NCI-H345 (cell line): ENCODE measurements around the gene LDLRAD4.

Experiments used
- DNase-seq: peaks from one replicate; lab custom pipeline; 2025; lab: John Stamatoyannopoulos, UW

The LDLRAD4 gene

DNA sequence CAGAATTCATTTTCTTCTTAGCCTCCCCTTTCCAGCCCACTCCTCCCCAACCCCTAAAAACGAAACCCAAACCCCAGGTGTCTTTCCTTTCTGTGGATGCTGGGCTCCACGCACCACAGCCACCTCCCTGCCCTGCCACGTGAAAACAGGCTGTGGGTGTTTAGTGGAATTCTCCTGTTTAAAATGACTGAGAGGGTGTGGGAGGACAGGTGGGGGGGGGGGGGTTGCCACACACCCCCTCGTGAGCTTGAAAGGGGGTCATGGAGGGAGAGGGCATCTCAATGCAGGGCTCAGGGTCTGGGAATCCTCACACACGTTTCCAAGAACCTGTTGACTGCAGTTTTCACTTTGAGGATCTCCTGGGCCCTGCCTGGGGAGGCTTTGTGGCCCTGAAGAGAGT, 397.5 kb downstream of the LDLRAD4 start:
- DNase-seq: no peak

DNA sequence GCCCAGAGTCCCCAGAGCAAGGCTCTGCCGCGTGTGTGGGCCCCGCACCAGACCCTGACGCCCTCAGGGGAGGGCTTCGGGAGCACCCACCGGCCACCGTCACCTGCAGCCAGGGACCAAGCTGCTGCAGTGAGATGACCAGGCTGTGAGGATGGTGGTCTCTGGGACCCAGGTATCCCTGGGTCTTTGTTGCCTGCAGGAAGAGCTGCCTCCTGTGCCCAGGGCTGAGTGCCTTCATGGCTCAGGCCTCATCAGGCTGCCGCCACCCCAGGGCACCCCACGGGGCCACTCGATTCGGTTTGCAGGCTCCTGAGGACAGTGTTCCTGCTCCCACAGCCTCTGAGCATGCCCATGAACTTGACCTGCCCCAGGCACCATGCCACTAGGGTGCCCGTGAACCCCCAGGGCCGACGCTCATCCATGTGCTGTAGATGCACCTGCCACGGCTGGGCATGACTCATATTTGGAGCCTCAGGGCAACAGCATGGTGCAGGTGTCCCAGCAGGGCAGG, 398.0 kb downstream of the LDLRAD4 start:
- peak; percentile 56 for DNase-seq

DNA sequence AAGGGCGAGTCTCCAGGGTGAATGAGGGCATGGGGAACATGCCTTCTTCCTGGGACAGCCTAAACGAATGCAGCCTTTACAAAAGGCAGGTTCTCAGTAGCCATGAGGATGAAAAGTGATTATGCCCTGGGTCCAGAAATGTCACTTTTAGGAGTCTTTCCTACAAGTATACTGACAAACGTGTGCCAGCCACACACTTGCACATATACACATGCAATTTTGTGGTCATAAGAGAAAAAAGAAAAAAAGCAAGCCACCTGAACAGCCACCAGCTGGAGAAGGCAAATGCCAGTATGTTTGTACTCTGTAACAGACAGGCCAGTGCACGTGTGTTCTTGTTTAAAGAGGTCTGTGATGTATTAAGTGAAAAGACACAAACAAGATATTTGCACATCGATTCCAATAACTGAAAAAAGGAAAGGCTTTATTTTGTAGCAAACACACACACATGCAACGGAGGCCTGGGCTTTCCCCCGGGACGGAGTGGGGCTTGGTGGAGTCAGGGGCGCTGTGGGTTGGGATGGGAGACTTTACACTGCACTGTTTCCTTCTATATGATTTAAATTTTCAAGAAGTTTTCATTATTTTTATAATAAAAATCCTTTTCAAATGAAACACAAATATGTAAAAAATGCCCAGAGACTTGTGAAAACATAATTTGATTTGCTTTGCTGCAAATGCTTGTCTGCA, 399.4 kb downstream of the LDLRAD4 start:
- DNase-seq: no peak

DNA sequence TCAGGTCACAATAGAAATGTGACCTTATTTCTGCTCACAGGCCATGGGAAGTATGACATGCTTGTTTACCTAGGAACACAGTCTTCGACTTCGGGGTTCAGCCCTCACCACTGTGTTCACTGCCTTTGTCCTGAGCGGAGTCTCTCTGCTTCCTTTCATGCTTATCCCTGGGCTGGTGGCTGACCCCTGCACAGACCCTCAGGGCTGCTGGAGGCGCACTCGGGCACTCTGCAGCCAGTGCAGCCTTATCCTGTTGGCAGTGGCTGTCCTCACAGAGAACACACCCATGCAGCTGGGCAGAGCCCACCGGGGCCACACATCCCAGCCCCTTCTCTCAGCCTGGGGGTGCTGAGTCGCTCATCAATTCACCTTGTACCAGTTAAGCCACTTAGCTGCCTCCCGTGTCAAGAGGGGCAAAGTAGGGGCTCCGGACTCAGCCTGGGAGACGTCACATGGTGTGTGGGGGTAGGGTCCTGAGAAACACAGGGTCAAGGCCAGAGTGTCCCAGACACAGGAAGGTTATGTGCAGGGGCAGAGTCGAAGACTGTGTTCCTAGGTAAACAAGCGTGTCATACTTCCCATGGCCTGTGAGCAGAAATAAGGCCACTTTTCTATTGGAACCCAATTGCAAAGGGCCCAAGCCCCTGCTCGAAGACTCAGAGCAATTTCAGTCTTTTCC, 400.3 kb downstream of the LDLRAD4 start:
- no peak for DNase-seq

DNA sequence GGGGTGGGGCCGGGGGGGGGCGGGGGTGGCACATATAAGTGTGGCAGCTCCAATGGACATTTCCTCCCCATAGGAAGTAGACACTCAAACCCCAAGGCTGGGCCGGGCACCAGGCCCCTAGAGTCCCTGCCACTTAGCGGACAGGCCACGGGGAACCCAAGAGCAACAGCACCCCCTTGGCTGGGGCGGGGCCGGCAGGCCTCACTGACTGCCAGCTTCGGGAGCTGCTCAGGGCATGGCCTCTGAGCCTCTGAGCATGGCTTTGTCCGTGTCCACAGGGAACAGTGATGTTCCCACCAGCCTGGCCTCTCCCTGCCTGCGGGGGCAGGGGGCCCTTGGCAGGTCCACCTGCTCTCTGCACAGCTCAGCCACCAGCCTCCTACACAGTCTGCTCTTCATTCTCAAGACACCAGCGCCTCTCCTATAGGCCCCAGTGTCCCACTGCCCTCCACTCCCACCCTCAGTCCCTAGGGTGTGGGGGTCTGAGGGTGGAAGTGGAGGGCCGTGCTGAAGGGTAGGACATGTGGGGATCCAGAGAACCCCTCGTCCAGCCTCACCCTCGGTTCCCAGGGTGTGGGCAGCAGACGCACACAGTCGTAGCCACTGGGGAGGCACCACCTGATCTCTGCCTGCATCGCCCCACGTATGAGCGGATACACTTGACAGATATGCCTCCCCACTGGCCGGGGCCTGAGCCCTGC, 401.1 kb downstream of the LDLRAD4 start:
- no peak for DNase-seq

DNA sequence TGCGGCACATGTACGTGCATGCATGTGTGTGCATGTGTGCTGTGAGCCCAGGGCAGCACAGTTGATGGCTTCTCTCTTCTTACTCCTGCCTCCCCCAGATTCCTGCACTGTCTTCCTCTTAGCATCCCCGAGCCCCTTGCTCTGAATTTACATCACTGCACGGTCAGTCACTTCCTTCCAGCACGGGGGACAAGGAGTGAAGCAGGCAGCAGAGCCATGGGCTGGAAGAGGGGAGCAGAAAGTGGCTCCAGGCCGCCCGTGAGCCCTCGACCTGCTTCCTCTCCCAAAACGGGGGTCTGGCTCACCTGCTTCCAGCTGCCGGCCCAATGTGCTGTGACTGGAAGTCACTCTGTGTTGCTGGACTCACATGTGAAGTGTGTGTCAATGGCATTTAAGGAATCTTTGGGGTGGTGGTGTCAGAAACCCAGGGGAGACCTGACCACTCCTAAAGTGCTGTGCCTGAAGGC, 401.7 kb downstream of the LDLRAD4 start:
- DNase-seq: no peak

DNA sequence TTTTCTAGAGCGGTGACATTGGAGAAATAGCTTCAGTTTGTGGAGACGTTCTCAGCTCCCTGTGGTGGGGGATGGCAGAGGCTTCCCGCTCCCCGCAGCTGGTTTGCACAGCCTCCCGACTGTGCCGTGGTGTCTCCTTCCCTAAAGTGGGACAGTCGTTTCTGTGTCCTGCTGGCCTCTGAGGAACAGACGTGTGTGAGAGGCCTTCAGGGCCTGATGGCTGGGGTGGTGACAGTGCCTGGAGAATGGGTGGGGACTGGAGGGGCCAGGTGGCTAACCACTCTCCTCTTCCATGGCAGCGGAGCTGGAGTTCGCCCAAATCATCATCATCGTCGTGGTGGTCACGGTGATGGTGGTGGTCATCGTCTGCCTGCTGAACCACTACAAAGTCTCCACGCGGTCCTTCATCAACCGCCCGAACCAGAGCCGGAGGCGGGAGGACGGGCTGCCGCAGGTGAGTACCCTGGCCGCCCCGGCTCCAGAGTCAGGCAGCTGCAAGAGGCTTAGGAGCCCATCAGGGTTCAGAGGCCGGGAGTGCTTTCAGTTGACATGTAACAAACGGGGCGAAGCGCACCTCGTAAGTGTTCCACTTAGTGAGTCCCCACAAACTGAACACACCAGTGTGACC, 402.4 kb downstream of the LDLRAD4 start:
- DNase-seq: no peak

DNA sequence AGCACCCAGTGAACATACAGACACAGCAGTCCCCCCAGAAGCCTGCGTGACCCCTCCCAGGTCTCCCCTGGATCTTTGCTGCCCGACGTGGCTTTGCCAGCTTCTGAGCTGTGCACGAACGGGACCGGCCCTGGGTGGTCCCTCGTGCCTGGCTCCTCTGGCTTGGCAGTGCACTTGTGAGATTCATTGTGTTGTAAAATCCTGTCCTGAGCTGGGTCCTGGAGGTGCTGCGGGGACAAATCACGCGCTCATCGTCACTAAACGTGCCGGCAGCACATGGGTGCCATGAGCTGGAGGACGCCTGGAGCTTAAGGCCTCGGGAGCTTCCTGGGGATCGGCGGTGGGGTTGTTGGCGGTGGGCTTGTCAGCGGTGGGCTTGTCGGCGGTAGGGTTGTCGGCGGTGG, 402.9 kb downstream of the LDLRAD4 start:
- no peak for DNase-seq

DNA sequence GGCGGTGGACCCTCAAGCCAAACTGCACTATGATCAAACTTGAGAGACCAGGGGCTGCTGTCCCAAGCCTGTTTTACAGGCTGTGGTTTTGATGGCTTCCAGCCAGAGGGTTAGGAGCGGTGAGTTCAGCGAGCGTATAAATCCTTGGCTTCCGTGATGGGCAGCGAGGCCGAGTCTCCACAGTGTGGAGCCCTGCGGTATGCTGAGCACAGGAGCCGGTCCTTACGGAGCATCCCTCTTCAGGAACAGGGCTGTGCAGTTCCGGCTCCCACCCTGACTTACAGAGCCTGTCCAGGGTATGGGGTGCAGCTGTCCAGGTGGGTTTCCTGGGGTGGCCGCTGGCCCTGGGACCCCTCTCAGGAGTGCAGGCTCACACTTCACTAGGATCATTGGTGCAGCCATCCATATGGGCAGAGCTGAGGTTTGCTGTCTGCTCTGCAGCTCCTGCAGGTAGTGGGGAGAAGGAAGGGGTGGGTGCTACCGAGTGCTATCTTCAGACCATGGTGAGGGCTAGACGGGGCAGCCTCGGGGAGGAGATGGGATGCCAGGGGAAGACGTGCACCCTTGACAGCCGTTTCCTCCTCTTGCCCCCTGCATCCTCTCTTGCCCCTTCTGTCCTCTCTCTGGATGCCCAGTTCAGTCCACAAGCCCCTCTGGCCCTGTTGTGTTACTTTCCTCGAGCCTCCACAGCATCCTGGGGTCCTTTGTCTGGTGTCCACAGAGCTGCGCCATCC, 403.5 kb downstream of the LDLRAD4 start:
- no peak for DNase-seq

DNA sequence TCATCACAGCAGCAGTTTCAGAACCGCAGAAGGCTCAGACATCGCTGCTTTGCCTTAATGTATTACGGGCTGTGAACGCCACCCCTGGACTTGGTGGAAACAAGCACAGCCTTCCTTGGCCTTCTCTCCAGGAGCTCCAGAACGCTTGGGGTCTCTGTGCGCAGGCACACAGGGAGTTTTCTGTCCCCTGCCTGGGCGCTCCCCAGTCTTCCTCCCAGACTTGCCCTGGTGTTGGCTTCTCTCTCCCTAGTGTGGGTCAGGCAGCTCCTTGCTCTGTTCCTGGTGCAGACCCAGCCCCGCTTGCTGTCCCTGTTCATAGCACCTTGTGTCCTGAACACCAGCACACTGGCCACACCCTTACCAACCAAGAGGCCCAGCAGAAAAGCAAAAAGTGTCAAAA, 404.2 kb downstream of the LDLRAD4 start:
- no peak for DNase-seq

DNA sequence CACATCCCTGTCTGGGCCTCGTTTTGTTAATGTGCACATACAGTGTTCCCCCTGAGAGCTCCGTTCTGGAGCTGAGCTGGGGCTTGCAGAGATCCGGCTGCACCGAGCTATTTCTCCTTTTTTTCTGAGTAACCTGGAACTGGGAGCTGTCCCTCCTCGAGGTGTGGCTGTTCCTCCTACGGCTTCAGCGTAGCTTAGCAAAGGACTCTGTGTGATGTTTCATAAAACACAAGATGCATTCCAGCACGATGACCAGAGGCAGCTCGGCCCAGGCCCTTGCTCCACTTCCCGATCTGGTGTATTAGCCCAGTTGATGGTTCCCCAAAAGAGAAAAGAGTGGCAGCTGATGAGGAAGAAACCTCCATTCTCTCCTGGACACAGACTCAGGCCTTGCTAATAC, 404.8 kb downstream of the LDLRAD4 start:
- no peak for DNase-seq

DNA sequence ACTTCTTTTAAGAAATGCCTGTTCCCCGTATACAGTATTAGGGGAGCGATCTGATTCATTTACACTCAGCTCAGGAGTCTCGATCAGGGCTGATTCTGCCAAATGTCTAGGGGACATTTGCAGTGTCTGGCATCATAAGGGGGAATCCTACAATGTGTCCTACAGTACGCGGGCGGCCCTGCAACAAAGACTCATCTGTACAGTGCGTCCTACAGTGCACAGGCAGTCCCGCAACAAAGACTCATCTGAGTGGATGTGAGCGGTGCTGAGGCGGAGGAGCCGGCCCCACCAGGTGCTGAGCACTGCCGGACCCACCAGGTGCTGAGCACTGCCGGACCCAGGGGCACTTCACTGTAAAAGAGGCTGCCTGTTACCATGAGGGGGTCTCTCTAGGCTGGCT, 405.3 kb downstream of the LDLRAD4 start:
- DNase-seq: no peak

DNA sequence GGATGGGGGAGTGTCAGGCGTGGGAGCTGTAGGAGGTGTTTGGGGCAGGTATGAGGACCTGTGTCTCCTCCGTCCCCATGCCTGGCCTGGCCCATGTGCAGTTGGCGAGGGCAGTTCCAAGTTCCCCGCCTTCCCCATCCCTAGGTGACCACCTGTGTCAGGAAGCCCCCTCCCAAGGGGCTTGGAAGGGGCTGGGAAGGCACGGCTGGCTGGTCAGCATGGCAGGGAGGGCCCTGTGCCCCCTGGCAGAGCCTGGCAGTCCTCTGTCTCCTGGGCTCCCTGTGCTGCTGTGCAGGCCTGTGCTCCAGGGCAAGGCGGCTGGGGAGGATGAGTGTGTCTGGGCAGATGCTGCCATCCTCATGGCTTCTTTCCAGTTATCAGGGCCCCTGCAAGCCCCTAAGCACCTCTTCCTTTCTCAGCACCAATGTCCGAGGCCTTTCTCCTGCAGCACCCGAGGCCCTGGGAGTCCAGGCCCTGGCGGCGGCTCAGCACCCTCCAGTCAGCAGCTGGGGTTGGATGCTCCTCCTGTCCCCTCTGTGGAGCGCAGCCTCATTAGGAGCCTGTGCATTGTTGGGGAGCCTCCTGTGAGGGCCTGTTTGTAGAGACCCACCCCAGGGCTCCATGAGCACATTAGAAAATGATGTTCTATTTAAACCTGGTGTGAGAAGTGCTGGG, 406.1 kb downstream of the LDLRAD4 start:
- DNase-seq: no peak

DNA sequence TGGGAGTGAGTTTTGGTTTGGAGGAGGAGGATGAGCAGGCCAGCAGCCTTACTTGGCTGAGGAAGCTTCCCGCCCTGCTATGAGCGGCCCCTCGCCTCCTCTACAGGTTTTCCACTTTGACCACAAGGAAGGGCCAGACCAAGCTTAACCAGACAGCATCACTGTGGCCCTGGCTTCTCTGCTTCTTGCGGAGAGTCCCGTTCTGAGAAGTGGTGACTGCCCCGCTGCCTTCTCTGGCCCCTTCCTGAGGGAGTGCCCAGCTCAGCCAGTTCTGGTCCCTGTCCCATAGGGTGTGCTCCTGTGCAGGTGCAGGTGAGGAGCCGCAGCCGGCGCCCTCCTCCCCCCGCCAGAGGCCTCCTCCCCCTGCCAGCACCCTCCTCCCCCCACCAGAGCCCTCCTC, 406.8 kb downstream of the LDLRAD4 start:
- DNase-seq: no peak

DNA sequence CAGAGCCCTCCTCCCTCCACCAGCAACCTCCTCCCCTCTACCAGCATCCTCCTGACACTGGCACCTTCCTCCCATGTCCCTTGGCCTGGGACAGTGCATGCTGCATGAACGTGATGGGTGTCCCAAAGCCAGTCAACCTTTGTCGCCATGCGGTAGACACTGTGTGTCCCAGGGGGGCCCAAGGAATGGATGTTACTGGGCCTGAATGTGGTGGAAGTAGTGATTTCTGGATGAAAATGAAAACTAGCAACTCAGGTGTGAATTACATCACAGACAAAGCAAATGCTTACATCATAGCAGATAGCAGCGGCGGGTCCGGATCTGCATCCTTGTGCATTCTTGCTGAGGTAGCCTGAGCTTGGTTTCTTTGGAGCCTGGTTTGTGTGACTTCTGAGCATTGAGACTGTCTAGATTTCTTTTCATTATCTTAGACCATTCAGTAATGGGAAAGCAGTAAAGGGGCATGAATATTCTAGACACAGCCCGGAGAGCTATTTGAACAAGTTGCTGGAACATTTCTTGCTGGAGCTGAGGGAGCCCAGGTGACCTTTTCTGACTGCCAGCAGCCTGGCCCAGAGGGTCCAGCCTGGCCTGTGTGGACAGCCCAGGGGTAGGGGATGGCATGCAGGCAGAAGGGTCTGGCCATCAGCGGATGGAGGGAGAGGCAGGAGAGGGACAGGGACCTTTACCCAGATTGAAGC, 407.4 kb downstream of the LDLRAD4 start:
- no peak for DNase-seq

DNA sequence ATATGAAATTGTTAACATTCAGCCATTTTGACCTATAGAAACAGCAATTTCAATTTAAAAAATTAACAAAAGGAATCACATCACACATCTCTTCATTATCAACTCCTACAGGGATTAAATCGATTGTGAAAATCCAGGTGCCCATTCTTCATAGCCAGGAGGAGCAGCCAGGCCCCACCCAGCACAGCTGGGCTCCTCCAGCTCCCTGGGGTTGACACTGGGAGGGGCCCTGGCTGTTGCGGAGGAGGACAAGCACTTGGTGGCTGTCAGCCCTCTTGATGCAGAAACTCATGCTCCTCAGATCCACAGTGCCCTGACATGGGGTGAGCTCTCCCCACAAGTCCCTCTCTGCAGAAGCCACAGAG, 408.0 kb downstream of the LDLRAD4 start:
- DNase-seq: peak; percentile 68

DNA sequence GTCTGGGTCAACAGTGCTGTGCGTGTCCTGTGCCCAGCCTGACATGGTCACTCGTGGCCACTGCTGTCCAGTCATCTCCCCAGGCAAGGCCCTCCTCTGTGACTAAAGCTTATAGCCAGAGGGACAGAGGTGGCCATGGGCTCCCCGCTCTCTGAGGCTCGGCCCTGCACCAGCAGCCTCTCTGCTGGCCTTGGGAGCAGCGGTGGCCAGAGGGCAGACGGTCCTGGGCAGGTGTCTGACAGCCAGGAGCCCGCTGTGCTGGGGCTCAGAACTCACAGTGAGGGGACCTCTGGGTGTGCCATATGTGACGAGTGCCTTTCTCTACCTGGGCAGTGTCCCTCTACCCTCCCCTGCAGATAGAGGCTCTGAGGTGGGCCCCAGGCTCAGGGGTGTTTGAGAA, 409.1 kb downstream of the LDLRAD4 start:
- DNase-seq: no peak

DNA sequence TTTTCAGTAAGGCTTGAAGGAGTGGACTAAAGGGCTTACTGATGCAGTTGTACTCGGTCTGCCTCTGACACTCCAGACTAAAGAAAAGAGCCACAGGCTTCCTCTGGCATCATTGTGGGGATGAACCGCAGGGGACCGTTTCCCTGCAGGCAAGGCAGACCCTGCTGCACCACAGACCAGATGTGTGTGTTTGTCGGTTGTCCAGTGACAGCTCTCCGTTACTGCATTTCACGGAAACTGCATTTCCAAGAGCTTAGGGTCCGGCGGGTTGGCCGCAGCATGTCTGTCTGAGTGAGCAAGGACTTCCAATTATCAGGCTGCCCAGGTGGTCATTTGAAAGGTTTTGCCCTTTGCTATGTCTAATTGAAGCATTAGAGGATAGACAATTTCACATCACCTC, 409.7 kb downstream of the LDLRAD4 start:
- DNase-seq: peak; percentile 34

DNA sequence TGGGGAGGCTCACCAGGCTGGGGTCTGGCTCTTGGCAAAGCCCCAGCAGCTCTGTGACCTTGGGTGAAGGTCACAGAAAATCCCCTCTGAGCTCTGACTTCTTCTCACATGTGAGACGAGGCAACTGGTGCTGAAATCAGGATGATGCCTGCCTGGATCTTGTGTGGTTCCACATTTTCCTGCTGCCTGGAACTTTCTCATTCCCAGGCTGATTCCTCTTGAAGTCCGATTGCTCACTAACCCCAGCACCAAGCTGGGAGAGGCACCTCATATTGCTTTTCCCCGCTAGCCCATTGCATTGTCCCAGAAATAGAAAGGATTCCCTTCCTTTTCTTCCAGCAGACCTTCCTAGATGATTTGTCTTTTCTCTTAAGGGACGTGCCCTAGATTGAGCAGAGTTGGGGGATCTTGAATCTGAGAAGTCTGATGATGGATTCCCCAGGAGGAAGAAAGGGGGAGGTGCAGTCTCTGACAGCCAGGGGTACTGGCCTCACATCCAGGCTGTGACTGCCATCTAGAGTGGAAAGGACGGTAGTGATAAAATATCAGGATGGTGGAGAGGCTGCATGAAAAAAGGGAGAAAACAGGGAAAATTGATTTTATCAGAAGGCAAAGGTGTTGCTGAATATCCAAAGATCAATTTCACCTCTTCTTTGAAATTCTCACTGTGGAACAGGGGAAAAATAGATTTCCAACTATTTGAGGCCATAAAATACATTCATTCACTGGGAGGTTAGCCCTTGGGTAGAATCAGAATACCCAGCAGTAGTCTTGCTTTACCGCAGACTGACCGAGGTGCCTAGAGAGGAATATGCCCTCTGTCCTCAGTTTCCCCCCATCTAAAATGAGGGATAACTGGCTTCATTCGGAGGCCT, 411.5 kb downstream of the LDLRAD4 start:
- peak; percentile 52 for DNase-seq
